ENCODE measurements around the gene MRPL54. TPM values are rescaled to one million over a fixed set of nuclear protein-coding genes. Genes with fewer than 3 reads are reported as not detected.

The MRPL54 gene
- total RNA-seq, 1 experiment from 2014 or later, result 73.9 TPM

DNA sequence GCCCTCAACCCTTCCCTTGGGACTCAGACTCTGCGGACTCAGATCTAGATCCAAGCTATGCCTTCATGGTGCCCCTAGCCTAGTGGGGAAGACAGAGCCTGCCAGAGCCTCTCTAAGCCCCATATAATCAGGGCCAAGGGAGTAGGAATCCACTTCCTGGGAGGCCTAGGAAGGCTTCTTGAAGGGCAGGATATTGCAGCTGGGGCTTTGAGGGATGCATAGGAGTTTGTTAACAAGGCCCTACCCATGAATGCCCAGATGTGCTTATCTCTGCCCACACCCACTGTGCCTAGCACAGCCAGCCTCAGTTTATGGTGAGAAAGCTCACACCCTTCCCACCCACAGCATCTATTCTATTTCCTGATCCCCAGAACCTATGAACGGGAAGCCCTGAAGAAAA, 12.3 kb upstream of the MRPL54 start:
- Histone ChIP-seq H3K27ac (ENCODE audit: low read length) (no peak overlapping the region), H4K20me1 (ENCODE audit: low read length) (no peaks in the 10 kb centered on the region), H3K9me3 (ENCODE audit: low read length) (no peaks in the 10 kb centered on the region), H3K79me2 (ENCODE audit: low read length) (no peaks in the 10 kb centered on the region), H3K4me2 (ENCODE audit: low read length) (no peak overlapping the region), H3K9me2 (replicated peaks; ENCODE audit: low read length) (no peaks in the 10 kb centered on the region), H3K4me1 (ENCODE audit: insufficient read depth, low read length) (no peaks in the 10 kb centered on the region), H3F3A (ENCODE audit: low read length, unreplicated experiment) (no peaks in the 10 kb centered on the region), H3K27me3 (ENCODE audit: low read length) (no peaks in the 10 kb centered on the region), H3K4me3 (ENCODE audit: low read length) (no peak overlapping the region), H2AFZ (ENCODE audit: low read length) (no peak overlapping the region), H3K9ac (ENCODE audit: low read length) (no peak overlapping the region), H3K36me3 (ENCODE audit: low read depth, low read length) (no peaks in the 10 kb centered on the region)
- intact Hi-C loops (cut with micrococcal nuclease), result no loop called here
- TF ChIP-seq EZH2 (IDR thresholded peaks at IDR 0.05; ENCODE audit: low read length, unreplicated experiment), result no peak
- CTCF ChIA-PET, result no interaction called here
- BruUV-seq (replicated peaks), result no TSS peak
- ATAC-seq (no peak), DNase-seq (no peak)
- POLR2A ChIA-PET (ENCODE audit: unreplicated experiment), result no interaction called here

GRCh38 chr19:3751236-3751635, 11.2 kb upstream of the MRPL54 start:
- no peaks in the 10 kb centered on the region for H3K36me3 ChIP-seq (ENCODE audit: low read depth, low read length)
- no peaks in the 10 kb centered on the region for H3K4me1 ChIP-seq (ENCODE audit: insufficient read depth, low read length)
- no peak overlapping the region for H3K27ac ChIP-seq (ENCODE audit: low read length)
- DNase-seq, result no peak
- no peaks in the 10 kb centered on the region for H4K20me1 ChIP-seq (ENCODE audit: low read length)
- H2AFZ ChIP-seq (ENCODE audit: low read length), result no peak overlapping the region
- no peaks in the 10 kb centered on the region for H3K79me2 ChIP-seq (ENCODE audit: low read length)
- intact Hi-C loops (cut with micrococcal nuclease), result no loop called here
- no peaks in the 10 kb centered on the region for H3F3A ChIP-seq (ENCODE audit: low read length, unreplicated experiment)
- CTCF ChIA-PET, result no interaction called here
- H3K9ac ChIP-seq (ENCODE audit: low read length), result no peak overlapping the region
- POLR2A ChIA-PET (ENCODE audit: unreplicated experiment), result no interaction called here
- no peak overlapping the region for H3K4me3 ChIP-seq (ENCODE audit: low read length)
- H3K9me2 ChIP-seq (replicated peaks; ENCODE audit: low read length), result no peaks in the 10 kb centered on the region
- no peak for TF ChIP-seq EZH2 (IDR thresholded peaks at IDR 0.05; ENCODE audit: low read length, unreplicated experiment)
- TF ChIP-seq EZH2phosphoT487 (IDR thresholded peaks at IDR 0.05; ENCODE audit: borderline replicate concordance, low read length), result no peak
- TF ChIP-seq, protein P1, sequence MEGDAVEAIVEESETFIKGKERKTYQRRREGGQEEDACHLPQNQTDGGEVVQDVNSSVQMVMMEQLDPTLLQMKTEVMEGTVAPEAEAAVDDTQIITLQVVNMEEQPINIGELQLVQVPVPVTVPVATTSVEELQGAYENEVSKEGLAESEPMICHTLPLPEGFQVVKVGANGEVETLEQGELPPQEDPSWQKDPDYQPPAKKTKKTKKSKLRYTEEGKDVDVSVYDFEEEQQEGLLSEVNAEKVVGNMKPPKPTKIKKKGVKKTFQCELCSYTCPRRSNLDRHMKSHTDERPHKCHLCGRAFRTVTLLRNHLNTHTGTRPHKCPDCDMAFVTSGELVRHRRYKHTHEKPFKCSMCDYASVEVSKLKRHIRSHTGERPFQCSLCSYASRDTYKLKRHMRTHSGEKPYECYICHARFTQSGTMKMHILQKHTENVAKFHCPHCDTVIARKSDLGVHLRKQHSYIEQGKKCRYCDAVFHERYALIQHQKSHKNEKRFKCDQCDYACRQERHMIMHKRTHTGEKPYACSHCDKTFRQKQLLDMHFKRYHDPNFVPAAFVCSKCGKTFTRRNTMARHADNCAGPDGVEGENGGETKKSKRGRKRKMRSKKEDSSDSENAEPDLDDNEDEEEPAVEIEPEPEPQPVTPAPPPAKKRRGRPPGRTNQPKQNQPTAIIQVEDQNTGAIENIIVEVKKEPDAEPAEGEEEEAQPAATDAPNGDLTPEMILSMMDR (conservative IDR thresholded peaks at IDR 0.05; ENCODE audit: low read depth, low read length), result no peak
- H3K9me3 ChIP-seq (ENCODE audit: low read length), result no peaks in the 10 kb centered on the region
- no peak for ATAC-seq
- no TSS peak for BruUV-seq (replicated peaks)
- no peaks in the 10 kb centered on the region for H3K27me3 ChIP-seq (ENCODE audit: low read length)
- no peak overlapping the region for H3K4me2 ChIP-seq (ENCODE audit: low read length)

GRCh38 chr19:3752492-3752891, 10.0 kb upstream of the MRPL54 start:
- no peaks in the 10 kb centered on the region for H3K79me2 ChIP-seq (ENCODE audit: low read length)

More at GRCh38 chr19:3752492-3752891, 10.0 kb upstream of the MRPL54 start:
- TF ChIP-seq, protein P1 (conservative IDR thresholded peaks at IDR 0.05; ENCODE audit: low read depth, low read length), result no peak
- no peak for TF ChIP-seq EZH2 (IDR thresholded peaks at IDR 0.05; ENCODE audit: low read length, unreplicated experiment)
- TF ChIP-seq EZH2phosphoT487 (IDR thresholded peaks at IDR 0.05; ENCODE audit: borderline replicate concordance, low read length), result no peak
- H3K4me3 ChIP-seq (ENCODE audit: low read length), result no peak overlapping the region
- DNase-seq (no peak), ATAC-seq (no peak)
- no peaks in the 10 kb centered on the region for H3K27me3 ChIP-seq (ENCODE audit: low read length)
- H3K36me3 ChIP-seq (ENCODE audit: low read depth, low read length), result no peaks in the 10 kb centered on the region
- H3K27ac ChIP-seq (ENCODE audit: low read length), result no peak overlapping the region
- BruUV-seq (replicated peaks), result no TSS peak
- no peaks in the 10 kb centered on the region for H3K9me3 ChIP-seq (ENCODE audit: low read length)
- POLR2A ChIA-PET (ENCODE audit: unreplicated experiment), result no interaction called here
- no peaks in the 10 kb centered on the region for H3F3A ChIP-seq (ENCODE audit: low read length, unreplicated experiment)
- intact Hi-C loops (cut with micrococcal nuclease), result no loop called here
- CTCF ChIA-PET, result no interaction called here
- H4K20me1 ChIP-seq (ENCODE audit: low read length), result no peaks in the 10 kb centered on the region
- no peaks in the 10 kb centered on the region for H3K4me1 ChIP-seq (ENCODE audit: insufficient read depth, low read length)
- no peaks in the 10 kb centered on the region for H3K9me2 ChIP-seq (replicated peaks; ENCODE audit: low read length)
- no peak overlapping the region for H3K9ac ChIP-seq (ENCODE audit: low read length)
- H2AFZ ChIP-seq (ENCODE audit: low read length), result no peak overlapping the region
- H3K4me2 ChIP-seq (ENCODE audit: low read length), result no peak overlapping the region

Data from PC-3 (cell line).